ENCODE data around the gene CERS3. TPM values are rescaled to one million over a fixed set of nuclear protein-coding genes. Genes with fewer than 3 reads are reported as not detected.

Gene CERS3
- polyA plus RNA-seq, 1 donor (not counting 4 experiments of a cell fraction or from before 2014, with no cell fraction given): 23.5 TPM

DNA sequence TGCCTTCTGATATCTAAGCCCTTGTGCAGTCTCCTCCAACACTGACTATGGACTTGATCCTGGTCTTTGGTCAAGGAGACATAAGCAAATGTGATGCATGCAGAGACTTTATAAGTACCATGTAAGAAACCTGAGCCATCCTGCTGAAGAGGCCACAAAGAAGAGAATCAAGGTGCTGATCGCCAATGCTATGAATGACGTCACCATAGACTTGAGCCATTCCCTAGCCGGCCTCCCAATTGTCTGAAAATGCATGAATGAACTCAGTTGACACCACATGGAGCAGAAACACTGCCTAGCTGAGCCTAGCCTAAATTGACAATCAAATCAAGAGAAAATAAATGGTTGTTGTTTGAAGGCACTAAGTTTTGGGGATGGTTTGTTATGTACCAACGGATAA, 51.9 kb downstream of the CERS3 start:
- Histone ChIP-seq H3K36me3 (ENCODE audit: control insufficient read depth in 2 of 2, extremely low read depth in 1 of 2, insufficient read depth in 2 of 2, low read length in 2 of 2) (peaks cover 0 to 8% of the 10 kb centered on the region in 2 experiments), H3K4me3 (ENCODE audit: control insufficient read depth in 2 of 3, extremely low read depth in 1 of 3, insufficient read depth in 2 of 3, low read depth in 1 of 3, low read length in 3 of 3) (no peak overlapping the region), H3K9ac (ENCODE audit: control insufficient read depth, extremely low read depth, insufficient read depth, low read length) (no peak overlapping the region), H3K27ac (ENCODE audit: control insufficient read depth, insufficient read depth, low read length) (no peak overlapping the region), H3K9me1 (ENCODE audit: control insufficient read depth, extremely low read depth, insufficient read depth, low read length) (no peaks in the 10 kb centered on the region), H3K4me1 (ENCODE audit: control insufficient read depth, extremely low read depth, insufficient read depth, low read length) (no peaks in the 10 kb centered on the region), H3K4me2 (ENCODE audit: control insufficient read depth, extremely low read depth, insufficient read depth, low read depth, low read length) (no peak overlapping the region), H3K9me3 (ENCODE audit: control insufficient read depth, low read depth, low read length) (peaks cover 2% of the 10 kb centered on the region), H3K27me3 (ENCODE audit: control insufficient read depth, extremely low read depth, insufficient read depth, low read length) (no peaks in the 10 kb centered on the region), H4K20me1 (ENCODE audit: control insufficient read depth, extremely low read depth, insufficient read depth, low read length) (no peaks in the 10 kb centered on the region), H2AFZ (ENCODE audit: control insufficient read depth, low read length) (no peak overlapping the region), H3K79me2 (ENCODE audit: control insufficient read depth, insufficient read depth, low read length) (no peaks in the 10 kb centered on the region)
- no peak for DNase-seq (ENCODE audit: low read depth, low spot score)
- dilution Hi-C loops (cut with MboI; ENCODE audit: extremely low pct_ligation_motif_present, low sequenced_read_pairs): no loop called here
- no peak for FAIRE-seq
- TF ChIP-seq, protein P1, sequence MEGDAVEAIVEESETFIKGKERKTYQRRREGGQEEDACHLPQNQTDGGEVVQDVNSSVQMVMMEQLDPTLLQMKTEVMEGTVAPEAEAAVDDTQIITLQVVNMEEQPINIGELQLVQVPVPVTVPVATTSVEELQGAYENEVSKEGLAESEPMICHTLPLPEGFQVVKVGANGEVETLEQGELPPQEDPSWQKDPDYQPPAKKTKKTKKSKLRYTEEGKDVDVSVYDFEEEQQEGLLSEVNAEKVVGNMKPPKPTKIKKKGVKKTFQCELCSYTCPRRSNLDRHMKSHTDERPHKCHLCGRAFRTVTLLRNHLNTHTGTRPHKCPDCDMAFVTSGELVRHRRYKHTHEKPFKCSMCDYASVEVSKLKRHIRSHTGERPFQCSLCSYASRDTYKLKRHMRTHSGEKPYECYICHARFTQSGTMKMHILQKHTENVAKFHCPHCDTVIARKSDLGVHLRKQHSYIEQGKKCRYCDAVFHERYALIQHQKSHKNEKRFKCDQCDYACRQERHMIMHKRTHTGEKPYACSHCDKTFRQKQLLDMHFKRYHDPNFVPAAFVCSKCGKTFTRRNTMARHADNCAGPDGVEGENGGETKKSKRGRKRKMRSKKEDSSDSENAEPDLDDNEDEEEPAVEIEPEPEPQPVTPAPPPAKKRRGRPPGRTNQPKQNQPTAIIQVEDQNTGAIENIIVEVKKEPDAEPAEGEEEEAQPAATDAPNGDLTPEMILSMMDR (optimal IDR thresholded peaks at IDR 0.05 in 1 of 3, IDR thresholded peaks at IDR 0.05 in 1 of 3, conservative IDR thresholded peaks at IDR 0.05 in 1 of 3; ENCODE audit: extremely low read depth in 1 of 3, insufficient read depth in 2 of 3, low read length in 3 of 3): no peak
- no peak for TF ChIP-seq EZH2 (IDR thresholded peaks at IDR 0.05; ENCODE audit: low read length)

DNA sequence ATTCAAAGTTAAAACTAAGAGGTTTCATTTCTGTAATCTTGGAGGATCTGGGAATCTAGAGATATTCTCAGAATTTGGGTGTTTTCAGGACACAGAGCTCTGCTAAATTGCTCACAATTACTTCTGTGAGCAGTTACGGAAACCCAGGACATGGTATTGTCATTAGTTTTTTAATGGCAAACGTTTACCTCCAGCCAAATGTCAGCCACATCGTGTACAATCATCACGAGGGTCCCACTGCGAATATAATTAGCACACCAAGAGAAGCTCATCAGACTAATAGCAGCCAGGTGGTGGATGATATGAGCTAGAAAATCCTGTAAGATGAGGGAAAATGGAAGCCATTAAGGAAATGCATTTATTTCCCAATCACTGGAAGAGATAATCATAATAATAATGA, 56.0 kb downstream of the CERS3 start:
- FAIRE-seq: no peak
- TF ChIP-seq, protein P1 (optimal IDR thresholded peaks at IDR 0.05 in 1 of 3, IDR thresholded peaks at IDR 0.05 in 1 of 3, conservative IDR thresholded peaks at IDR 0.05 in 1 of 3; ENCODE audit: extremely low read depth in 1 of 3, insufficient read depth in 2 of 3, low read length in 3 of 3): no peak
- TF ChIP-seq EZH2 (IDR thresholded peaks at IDR 0.05; ENCODE audit: low read length): no peak

More for the DNA sequence above, 56.0 kb downstream of the CERS3 start:
- H3K9ac ChIP-seq (ENCODE audit: control insufficient read depth, extremely low read depth, insufficient read depth, low read length): no peak overlapping the region
- H4K20me1 ChIP-seq (ENCODE audit: control insufficient read depth, extremely low read depth, insufficient read depth, low read length): no peaks in the 10 kb centered on the region
- no peaks in the 10 kb centered on the region for H3K9me1 ChIP-seq (ENCODE audit: control insufficient read depth, extremely low read depth, insufficient read depth, low read length)
- H3K4me2 ChIP-seq (ENCODE audit: control insufficient read depth, extremely low read depth, insufficient read depth, low read depth, low read length): no peak overlapping the region
- no peak overlapping the region for H3K4me3 ChIP-seq (ENCODE audit: control insufficient read depth in 2 of 3, extremely low read depth in 1 of 3, insufficient read depth in 2 of 3, low read depth in 1 of 3, low read length in 3 of 3)
- no peaks in the 10 kb centered on the region for H3K79me2 ChIP-seq (ENCODE audit: control insufficient read depth, insufficient read depth, low read length)
- peaks cover 7 to 14% of the 10 kb centered on the region in 2 experiments for H3K36me3 ChIP-seq (ENCODE audit: control insufficient read depth in 2 of 2, extremely low read depth in 1 of 2, insufficient read depth in 2 of 2, low read length in 2 of 2)
- dilution Hi-C loops (cut with MboI; ENCODE audit: extremely low pct_ligation_motif_present, low sequenced_read_pairs): no loop called here
- H3K4me1 ChIP-seq (ENCODE audit: control insufficient read depth, extremely low read depth, insufficient read depth, low read length): no peaks in the 10 kb centered on the region
- no peak overlapping the region for H2AFZ ChIP-seq (ENCODE audit: control insufficient read depth, low read length)
- H3K27ac ChIP-seq (ENCODE audit: control insufficient read depth, insufficient read depth, low read length): no peak overlapping the region
- DNase-seq (ENCODE audit: low read depth, low spot score): no peak
- H3K9me3 ChIP-seq (ENCODE audit: control insufficient read depth, low read depth, low read length): no peaks in the 10 kb centered on the region
- no peaks in the 10 kb centered on the region for H3K27me3 ChIP-seq (ENCODE audit: control insufficient read depth, extremely low read depth, insufficient read depth, low read length)
